HG03175 (cell line): Measurements from ENCODE around the gene PPP2R5D.
"Not testable (repeated sequence)": the region's sequence is repeated elsewhere in the genome, so short reads cannot be mapped to it uniquely, and the experiment has no call there.

Experiments used
- ATAC-seq: cut with Tn5 transposase; IDR thresholded peaks from one replicate; pipeline ENCODE4 v1.9.1; 2021; ENCODE audit warnings: mild to moderate bottlenecking, moderate library complexity; ENCODE audit not compliant: unreplicated experiment

PPP2R5D gene

DNA sequence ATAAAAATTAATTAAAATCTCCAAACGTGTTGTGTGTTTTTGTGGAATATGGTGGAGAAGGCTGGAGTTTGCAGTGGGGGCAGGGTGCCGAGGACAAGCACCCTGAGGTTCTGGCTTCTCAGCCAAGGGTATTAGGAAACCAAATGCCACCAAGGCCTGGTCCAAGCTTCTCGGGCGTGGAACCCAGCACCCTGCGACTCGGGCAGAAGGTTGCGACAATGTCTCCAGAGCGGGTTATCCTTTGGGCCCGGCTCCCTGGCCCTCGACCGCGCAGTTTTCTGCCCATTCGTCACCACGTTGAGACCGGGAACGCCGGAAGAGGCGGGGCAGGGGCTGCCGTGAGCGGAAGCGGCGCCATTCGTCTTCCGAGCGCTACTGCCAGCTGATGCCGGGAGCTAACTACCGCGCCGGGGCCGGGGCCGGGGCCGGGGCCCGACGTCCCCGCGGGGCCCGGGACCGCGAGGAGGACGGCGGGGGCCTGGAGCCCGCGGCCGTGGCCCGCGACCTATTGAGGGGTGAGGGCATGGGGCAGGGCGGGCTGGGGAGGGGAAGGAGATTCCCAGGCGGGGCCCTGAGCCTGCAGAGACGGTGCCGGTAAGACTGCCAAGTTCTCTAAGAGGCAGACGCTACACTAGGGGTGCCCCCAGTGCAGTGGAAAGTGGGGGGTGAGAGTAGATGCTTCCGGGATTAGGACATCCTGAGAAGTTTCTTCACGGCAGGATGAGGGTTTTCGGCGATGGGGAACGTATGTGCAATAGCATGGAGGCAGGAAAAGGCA is 37.1 kb downstream of the PPP2R5D start, which contains the start of gene RRP36:
TSS of gene RRP36 (plus strand) at position 354 of the 778 bp plus-strand sequence. CDS start at position 386, 32 bp downstream.
- peak; percentile 69 for ATAC-seq

DNA sequence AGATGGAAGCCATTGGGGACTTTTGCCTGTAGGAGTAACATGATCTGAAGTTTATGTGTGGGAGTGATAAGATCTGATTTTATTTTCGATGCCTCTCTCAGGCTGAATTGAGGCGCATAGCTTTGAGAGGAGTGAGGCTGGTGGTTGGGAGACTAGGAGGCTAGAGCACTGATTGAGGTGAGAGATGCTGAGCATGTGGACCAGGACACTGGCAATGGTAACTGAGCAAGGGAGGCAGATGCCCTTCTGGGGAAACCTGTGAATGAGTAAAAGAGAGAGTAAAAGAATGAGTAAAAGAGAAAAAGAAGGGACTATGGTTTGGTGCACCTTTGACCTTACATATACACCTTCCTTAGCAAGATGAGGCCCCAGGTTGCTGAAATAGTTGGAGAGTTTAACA is 40.1 kb downstream of the PPP2R5D start:
- ATAC-seq = no peak

DNA sequence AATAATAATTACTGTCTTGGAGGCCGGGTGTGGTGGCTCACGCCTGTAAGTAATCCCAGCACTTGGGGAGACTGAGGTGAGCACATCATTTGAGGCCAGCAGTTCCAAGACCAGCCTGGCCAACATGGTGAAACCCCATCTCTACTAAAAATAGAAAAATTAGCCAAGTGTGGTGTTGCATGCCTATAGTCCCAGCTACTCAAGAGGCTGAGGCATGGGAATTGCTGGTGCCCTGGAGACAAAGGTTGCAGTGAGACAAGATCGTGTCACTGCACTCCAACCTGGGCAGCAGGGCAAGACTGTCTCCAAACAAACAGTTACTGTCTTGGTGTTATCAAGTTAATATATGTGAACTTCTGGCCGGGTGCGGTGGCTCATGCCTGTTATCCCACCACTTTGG is 42.0 kb downstream of the PPP2R5D start:
- no peak for ATAC-seq

DNA sequence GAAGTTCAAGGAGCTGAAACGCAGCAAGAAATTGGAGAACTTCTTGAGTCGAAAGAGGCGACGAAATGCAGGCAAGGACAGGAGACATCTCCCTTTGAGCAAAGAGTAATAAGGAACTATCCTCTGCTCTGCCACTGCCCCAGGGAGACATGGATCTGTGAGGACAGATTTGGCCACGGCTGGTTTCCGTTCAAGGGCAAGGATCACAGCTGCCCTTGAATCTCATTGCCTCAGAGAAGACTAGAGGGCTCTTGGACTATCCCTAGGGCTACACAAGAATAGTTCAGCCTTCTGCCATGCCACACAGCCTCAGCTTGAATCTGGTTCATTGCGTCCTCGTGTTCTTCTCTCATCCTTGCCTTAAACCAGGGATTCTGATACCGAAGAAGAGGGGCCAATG is 44.8 kb downstream of the PPP2R5D start:
- ATAC-seq = no peak

DNA sequence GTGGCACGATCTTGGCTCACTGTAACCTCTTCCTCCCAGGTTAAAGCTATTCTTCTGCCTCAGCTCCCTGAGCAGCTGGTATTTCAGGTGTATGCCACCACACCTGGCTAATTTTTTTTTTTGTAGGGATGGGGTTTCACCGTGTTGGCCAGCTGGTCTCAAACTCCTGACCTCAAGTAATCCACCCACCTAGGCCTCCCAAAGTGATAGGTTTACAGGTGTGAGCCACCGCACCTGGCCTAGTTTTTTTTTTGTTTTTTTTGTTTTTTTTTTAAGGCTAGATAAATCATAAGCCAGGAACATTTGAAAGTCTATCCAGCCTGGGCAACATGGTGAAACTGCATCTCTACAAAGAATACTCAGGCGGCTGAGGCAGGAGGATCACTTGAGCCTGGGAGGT is 48.0 kb downstream of the PPP2R5D start:
- ATAC-seq = no peak

DNA sequence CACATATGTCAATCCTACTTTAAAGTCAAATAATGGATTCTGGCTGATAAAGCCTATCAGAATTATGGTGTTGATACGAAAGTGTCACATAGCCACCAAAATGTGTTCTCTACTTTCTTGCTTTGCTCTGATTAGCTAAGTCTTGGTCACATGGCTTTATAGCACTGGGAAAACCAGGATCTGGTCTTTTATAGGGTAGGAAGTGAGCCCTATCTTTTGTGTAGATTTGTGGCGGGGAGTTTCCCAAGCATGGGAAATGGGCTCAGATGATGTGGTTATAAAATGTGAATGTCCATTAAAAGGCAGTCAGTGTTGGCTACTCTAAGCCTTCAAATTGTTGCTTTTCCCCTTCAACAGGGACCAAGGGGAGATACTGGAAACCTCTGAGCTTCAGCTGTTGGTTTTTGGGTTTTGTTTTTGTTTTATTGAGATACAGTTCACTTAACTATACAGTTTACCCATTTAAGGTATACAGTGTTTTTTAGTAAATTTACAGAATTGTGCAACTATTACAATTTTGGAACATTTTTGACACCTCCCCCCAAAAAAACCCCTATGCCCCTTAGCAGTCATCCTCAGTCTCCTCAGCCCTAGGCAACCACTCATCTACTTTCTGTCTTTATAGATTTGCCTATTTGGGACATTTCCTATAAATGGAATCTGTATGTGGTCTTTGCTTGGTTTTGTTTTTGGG is 49.3 kb downstream of the PPP2R5D start:
- ATAC-seq = no peak

DNA sequence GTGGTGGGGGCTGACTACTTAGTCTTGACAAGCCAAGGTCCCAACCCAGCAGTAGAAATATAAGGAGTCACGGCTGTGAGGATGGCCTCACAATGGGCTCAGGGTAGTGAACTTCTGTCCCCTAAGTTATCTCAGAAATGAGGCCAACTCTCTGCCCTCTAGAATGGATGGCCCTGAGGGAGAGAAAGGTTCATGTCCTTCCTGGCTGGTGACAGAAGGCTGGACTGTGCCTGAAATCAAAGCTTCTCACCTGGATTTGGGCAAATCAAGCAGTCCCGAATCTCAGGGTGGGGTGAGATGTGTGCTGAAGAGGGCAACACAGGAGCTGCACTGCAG is 49.8 kb downstream of the PPP2R5D start:
- no peak for ATAC-seq

DNA sequence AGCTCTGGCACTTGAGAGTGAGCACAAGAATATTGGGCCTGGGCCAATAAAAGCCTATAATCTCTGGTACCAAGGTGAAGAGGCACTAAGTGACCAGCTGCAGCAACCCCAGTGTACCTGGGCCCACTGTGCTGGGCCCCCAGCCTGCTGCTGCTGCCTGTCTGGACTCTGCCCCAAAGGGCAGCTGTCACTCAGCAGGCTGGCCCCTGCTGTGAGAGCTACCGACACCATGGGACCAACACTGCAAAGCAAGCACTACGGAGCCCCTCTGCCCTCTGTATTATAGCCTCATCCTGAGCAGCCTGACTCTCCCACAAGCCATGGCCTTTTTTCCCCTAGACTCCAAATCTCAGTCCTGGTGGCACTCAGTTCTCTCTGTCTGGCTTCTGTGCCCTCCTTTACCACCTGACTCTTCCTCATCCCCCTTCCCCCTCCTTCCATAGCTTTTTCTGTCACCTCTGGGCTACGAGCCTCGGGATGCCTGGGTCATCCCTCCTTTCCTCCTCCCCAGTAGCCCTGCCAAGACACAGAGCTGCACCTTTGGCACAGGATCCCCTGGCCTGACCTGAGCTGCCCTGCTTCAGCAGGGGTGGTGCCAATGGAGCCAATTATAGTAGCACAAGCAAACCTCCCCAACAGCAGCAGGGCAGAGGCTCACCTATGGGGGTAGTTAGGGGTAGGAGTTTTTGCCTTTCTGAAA is 51.3 kb downstream of the PPP2R5D start:
- no peak for ATAC-seq

DNA sequence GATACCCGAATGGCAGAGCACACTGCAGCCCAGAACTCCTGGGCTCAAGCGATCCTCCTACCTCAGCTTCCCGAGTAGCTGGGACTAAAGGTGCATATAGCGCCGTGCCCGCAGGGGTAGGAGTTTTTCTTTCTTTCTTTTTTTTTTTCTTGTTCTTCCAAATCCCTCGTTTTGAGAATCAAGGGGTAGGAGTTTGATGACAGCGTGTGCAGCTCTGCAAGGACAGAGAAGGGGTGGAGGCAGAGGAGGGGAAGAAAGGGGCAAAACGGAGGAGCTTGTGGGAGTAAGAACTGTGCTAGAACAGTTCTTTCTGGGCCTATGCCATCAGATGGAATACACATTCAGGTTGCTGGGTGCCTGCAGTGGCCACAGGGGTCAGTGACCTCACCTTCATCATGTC is 52.3 kb downstream of the PPP2R5D start:
- ATAC-seq = no peak

DNA sequence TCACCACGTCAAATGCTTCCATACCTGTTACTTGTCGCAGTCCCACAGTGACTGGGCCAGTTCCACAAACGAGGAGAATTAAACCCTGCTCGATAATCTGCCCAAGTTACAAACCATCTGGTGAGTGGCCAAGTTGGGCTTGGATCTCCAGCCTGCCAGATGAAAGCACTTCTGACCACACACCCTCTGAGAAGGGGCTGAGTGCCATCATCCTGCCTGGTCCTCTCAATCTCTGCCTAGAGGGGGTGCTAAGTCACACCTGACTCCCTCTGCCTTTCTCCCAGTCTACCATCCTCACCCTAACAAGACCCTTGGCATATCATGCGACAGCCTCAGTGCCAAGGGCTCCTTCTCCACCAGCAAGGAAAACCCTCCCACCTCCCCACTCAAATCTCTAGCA is 52.8 kb downstream of the PPP2R5D start:
- no peak for ATAC-seq

DNA sequence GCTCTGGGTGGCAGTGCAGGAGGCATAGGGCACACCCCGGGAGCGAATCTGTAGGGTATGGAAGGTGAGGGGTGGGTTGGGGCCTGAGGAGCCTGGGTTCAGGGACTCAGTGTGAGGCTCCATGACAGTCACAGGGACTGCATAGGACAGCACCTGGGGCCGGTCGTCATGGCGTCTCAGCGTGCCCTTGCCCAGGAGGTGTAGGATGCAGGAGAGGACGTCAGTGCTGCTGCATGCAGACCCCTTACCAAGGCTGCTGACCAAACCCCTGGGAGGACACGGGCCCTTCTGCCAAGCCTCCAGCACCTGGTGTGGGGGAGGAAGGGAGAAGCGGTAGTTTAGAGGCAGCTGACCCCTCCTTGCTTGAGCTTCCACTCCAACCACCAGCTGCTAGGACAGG is 53.3 kb downstream of the PPP2R5D start:
- no peak for ATAC-seq

DNA sequence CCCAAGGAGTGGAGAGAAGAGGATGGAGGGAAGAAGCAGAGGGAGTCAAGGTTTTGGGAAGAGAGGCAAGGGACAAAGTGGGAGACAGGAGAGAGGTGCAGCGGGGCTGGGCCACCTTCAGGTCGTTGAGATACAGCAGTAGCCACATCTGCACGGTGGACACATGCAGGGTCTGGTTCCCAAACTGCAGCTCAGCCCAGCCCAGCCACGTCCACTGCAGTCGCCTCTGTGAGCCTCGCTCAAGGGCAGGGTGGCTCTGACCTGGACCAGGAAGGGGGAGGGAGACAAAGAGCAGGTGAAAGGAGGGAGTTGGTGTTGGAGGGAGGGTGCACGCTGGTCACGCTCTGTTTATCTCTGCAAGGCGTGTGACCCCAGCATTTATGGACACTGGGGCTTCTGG is 54.4 kb downstream of the PPP2R5D start:
- ATAC-seq = no peak

DNA sequence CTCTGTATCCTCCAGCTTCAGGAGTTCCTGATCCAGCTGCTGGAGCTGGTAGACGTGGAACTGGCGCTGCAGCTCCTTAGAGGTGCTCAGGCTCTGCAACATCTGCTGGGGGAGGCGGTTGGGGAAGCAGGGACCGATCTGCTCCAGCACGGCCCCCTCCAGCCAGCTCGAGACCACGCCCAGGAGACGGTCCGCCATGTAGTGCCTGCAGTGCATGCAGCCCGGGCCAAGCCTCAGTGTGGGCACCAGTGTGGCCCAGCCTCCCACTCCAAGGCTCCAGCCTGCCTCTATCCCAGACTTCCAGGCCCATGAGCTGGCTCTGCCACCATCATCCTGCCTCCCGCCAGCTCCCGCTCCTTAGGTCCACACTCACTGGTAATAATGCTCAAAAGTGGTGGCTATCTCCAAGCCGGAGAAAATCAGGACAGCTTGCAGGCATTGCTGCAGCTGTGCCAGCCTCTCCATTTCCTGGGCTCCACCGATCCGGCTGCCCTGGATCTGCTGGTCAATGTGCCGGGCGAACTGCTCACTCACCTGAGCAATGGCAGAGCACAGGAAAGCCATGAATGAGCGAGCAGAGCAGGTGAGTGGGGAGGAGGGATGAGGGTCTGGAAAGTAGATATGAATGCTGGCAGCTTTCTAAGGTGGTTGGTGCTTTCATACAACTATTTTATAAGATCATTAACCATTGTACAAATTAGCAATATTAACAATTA is 56.3 kb downstream of the PPP2R5D start:
- ATAC-seq = no peak

DNA sequence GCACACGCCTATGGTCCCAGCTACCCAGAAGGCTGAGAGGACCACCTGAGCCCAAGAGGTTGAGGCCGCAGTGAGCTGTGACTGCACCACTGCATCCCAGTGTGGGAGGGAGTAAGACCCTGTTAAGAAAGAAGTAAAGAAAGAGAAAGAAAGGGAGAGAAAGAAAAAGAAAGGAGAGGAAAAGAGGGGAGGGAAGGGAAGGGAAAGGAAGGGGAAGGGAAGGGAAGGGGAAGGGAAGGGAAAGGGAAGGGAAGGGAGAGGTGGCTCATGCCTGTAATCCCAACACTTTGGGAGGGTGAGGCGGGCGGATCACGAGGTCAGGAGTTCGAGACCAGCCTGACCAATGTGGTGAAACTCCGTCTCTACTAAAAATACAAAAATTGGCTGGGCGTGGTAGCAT is 57.1 kb downstream of the PPP2R5D start:
- not testable (repeated sequence) for ATAC-seq

DNA sequence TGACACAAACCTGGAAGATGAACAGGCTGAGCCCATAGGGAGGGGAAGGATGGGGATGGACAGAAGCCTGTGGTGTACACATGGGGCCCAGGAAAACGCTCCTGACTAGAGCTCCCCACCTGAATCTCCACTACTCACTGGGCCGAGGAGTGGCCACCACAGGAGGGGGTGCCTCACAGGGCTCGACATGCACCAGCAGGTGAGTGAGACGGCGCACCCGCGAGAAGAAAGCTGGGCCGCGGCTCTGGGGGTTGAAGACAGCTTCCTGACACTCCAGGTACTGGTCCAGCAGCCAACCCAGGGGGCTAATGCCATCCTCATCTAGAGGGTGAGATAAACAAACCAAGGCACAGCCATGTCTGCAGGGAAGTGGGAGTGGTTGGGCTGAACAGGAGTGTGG is 58.9 kb downstream of the PPP2R5D start:
- ATAC-seq = no peak

DNA sequence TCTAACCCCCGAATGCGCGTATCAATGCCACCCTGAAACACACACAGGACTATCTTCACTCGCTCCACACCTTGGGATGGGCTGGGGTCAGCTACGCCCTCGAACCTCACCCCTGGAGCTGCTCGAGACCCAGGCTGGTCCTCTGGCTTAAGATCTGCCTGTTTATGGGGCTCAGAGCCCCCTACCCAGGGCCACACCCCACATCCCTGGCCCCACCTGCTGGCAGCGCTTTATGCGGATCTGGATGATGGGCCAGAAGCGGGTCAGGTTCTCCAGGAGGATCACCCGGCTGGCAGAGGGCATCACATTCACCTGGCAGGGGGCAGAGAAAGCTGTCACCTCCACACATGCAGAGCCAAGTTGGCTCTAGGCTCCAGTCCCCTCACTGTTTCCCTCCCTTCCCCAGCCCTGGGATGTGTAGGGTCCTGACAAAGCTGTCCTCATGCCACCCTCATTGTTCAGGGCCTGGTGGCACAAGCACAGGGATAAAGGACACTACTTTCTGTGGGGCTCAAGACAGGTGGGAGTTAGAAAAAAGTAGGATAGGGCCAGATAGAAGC is 61.1 kb downstream of the PPP2R5D start:
- no peak for ATAC-seq

DNA sequence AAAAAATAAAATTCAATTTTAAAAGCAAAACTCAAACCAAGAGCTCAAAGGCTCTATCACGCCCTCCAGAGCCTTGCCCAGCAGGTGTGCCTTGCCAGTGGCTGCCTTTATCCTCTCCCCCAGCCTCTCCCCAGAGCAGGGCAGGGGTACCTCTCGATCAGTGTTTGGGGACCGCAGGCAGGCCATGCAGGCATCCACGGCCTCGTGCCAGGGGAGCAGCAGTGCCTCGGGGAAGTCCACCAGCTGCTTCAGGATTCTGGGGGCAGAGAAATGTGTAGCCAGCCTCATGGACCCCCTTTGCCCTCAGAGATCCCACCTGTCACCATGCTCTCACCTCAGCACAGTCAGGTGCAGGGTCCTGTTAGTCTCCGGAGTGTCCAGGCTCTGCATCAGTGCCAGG is 63.6 kb downstream of the PPP2R5D start:
- no peak for ATAC-seq

DNA sequence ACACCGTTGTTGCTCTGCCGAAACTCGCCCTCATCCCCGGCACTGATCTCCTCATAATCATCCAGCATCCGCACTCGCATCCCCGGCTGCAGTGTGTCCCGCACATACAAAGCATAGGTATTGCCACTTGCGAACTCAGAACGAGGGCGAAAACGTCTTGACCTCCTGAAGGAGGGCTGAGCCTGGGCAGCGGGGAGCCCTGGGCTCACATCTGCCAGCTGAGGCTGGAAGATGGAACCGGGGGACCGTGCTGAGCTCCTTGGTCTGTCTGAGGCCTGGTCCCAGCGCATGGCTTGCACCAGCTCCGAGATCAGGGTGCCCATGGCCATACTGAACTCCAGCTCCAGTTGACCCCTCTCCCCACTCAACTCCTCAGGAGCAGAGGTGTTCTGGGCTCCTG is 66.6 kb downstream of the PPP2R5D start:
- ATAC-seq = no peak

DNA sequence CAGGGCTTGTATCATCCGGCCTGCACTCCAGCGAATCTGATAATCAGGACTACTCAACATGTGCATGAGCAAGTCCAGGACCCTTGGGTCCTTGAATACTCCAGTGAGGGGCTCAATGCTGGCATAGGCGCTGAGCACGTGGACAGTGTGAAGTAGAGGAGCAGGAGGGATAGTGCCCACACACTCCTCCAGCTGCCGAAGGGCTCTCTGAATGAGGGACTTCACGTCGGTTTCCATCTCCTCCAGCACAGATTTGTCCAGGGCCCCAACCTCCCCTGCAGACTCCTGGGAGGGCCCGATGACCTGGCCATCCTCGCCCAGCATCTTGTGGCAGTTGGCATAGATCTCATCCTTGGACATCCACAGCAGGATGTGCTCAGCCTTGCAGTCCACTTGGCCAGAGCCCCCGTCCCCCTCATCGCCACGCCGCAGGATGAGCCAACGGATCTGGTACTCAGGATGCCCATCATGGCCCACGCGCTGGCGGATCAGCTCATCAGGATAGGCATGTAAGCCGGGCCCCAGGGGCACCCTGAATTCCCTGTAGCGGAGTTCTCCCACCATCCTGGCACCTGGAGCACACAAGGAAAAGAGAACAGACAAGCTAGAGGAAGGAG is 68.0 kb downstream of the PPP2R5D start:
- no peak for ATAC-seq

DNA sequence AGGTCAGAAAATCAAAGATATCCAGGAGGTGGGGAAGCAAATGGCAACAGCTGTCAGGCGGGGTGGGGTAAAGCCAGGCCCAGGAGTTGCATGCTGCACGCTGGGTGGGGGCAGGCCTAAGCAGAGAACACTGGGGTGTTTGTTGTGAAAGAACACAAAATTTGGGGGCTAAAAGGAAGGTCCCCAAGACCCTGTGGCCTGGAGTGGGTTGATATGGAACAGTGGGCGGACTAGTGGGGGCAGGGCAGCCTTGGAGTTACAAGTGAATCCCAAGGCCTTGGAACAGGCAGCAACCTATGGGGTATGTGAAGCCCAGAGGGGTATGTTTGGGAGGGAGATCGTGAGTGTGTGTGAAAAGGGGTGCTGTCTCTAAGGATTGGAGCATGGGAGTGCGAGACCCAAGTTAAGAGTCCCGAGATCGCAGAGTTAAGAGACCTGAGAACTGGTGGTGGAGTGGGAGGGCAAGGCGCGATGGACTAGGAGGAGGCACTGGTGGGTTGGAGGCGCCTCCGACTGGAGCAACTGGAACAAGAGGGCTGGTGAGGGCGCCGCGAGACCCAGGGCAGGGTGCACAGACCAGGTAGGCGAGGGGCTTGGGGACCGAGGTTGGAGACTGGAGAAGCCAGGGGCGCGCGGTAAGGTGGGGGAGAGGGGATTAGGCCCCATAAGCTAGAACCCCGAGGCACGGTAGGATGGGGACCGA is 68.6 kb downstream of the PPP2R5D start:
- ATAC-seq = no peak
